ENCODE results near the gene ACADL.

The ACADL gene

DNA sequence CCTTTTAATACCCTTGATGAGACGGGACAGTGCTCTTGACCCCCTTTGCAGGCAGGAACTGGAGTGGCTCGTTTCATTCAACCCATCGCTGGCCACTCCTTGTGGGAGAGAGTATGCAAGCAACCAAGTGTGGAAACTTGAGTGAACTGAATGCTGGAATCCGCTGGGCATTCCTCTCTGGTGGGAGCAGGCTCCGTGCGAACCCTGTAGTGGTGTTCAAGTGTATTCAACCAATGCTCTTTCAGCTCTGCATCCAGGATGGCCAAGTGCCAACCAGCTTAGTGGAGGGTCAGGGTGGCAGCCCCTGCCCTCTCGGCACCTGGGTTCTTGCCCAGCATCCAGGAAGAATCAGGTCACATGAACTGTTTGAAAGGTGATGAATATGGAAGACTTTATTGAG, 3.3 kb upstream of the ACADL start:
- peak overlapping the region; percentile 71; the same call in 1 of the 2 replicates for H3K27ac ChIP-seq
- TF ChIP-seq ZFX (IDR thresholded peaks at IDR 0.05): no peak
- TF ChIP-seq, protein P1, sequence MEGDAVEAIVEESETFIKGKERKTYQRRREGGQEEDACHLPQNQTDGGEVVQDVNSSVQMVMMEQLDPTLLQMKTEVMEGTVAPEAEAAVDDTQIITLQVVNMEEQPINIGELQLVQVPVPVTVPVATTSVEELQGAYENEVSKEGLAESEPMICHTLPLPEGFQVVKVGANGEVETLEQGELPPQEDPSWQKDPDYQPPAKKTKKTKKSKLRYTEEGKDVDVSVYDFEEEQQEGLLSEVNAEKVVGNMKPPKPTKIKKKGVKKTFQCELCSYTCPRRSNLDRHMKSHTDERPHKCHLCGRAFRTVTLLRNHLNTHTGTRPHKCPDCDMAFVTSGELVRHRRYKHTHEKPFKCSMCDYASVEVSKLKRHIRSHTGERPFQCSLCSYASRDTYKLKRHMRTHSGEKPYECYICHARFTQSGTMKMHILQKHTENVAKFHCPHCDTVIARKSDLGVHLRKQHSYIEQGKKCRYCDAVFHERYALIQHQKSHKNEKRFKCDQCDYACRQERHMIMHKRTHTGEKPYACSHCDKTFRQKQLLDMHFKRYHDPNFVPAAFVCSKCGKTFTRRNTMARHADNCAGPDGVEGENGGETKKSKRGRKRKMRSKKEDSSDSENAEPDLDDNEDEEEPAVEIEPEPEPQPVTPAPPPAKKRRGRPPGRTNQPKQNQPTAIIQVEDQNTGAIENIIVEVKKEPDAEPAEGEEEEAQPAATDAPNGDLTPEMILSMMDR (conservative IDR thresholded peaks at IDR 0.05): no peak

DNA sequence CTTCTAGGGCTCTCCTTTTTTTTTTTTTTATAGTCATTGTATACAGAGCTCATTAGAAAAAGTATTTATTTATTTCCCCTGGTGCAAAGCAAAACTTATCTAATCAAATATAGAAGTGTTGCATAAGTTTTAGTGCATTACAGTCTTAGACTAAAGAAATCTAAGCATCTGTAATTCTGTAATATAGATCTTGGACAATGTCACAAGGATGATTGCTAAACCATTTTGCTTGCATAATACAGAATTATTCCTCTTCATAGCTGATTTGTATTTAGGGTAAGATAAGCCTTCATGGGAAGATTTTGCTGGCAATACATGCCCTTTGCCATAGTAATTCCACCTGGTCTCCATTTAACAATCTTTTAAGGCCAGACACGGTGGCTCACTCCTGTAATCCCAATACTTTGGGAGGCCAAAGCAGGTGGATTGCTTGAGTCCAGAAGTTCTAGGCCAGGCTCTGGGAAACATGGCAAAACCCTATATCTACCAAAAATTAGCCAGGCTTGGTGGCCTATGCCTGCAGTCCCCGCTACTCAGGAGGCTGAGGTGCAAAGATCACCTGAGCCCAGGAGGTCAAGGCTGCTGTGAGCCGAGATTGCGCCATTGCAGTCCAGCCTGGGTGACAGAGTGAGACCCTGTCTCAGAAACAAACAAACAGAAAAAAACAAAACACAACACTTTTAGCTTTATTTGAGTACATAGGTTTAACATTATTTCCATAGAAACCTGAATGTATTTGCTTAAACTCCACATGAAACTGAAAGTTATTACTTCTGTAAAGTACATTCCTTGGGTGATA, 2.2 kb upstream of the ACADL start:
- peak overlapping the region; percentile 22; the same call in 1 of the 2 replicates for H3K27ac ChIP-seq
- TF ChIP-seq, protein P1 (conservative IDR thresholded peaks at IDR 0.05): no peak
- TF ChIP-seq ZFX (IDR thresholded peaks at IDR 0.05): no peak

DNA sequence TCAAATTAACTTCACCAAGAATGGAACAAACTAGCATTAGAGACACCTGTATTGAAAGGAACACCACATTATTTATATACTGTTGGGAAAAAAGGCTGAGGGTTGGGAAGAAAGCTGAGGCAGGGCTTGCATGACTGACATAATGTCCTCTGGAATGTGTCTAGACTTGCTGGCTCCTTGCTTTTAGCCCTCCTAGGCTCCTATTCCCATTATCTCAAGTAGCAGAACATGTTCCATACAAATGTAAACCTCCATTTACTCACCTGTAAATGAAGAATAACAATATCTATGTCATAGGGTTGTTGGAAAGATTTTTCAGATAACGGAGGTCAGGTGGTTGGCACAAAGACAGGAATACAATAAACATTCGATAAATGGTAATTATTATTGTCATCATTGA, 976 bp upstream of the ACADL start:
- TF ChIP-seq, protein P1 (conservative IDR thresholded peaks at IDR 0.05): no peak
- TF ChIP-seq ZFX (IDR thresholded peaks at IDR 0.05): no peak
- H3K27ac ChIP-seq: no peak overlapping the region

DNA sequence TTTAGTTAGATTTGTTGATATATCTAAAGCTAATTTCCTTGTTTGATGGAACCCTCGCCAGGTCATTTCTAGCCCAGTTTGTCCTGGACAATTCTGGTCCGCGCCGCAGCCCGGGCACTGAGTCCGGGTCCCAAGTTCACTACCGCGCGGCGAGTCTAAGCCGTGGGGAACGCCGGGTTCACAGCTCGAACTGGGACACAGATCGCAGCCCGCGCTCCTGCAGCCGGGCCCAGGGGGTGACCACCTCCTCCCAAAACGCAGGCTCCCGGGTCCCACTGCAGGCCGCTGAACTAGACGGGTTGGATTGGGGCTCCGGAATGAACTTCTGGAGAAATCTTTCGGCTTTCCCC, 681 bp downstream of the ACADL start:
- TF ChIP-seq, protein P1 (conservative IDR thresholded peaks at IDR 0.05): no peak
- TF ChIP-seq ZFX (IDR thresholded peaks at IDR 0.05): no peak
- H3K27ac ChIP-seq: peak overlapping the region; percentile 81

DNA sequence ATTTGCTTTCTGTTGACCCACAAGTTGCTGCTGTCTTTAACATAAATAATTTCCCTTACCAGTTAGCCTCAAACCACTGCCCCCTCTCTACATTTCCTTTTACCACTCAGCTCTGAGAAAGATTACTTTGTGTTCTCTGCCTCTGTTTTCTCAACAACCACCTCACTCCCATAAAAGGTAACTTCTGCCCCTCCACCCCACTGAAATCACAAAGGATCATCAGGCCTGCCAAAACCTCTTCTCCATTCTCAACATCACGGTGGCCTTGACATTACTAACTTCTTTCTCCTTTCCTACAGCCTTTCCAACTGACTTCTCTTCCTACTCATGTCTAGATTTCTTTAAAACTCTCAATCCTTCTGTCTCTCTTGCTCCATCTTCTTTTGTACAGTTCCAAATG, 10.1 kb downstream of the ACADL start:
- TF ChIP-seq ZFX (IDR thresholded peaks at IDR 0.05): no peak
- TF ChIP-seq, protein P1 (conservative IDR thresholded peaks at IDR 0.05): no peak

DNA sequence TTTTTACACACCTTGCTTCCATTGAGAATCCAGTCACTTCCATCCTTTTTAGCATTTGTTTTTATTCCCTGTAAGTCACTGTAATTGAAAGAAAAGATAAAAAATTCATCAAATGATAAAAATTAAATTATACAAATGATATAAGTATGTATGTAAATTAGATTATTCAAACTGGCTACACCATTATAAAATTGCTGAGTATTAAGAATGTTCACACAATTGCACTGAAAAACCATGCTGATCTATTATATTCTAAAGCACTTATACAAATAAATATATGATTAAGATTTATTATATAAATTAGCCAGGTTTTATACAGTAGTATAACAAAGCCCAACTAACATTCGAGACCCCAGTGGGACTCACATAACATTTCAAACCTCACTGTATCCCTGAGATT, 15.1 kb downstream of the ACADL start:
- TF ChIP-seq ZFX (IDR thresholded peaks at IDR 0.05): no peak
- TF ChIP-seq, protein P1 (conservative IDR thresholded peaks at IDR 0.05): no peak
- peak overlapping the region; percentile 60 for H3K27ac ChIP-seq

More for the DNA sequence above, 10.1 kb downstream of the ACADL start:
- H3K27ac ChIP-seq: no peak overlapping the region; the same call in 1 of the 2 replicates

DNA sequence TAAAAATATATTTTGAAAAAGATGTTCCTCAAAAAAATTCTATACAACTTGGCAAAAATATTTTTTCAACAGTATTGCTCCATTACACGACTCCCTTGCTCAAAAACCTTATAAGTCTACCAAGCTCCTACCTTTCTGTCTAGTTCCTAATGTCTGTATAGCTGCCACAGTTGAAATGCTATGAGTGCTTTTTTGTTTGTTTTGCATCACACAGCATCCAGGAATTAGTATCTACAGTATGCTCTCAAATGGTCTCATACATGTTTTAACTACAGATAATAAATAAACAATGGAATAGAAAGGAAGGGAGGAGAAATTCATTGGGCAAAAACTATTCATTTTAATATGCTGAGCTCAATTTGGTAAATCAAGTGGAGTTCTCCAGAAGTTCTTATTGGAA, 17.3 kb downstream of the ACADL start:
- TF ChIP-seq, protein P1 (conservative IDR thresholded peaks at IDR 0.05): no peak
- TF ChIP-seq ZFX (IDR thresholded peaks at IDR 0.05): no peak
- no peak overlapping the region for H3K27ac ChIP-seq
